ENCODE measurements around the gene TRPC4. TPM values are rescaled to one million over a fixed set of nuclear protein-coding genes. Genes with fewer than 3 reads are reported as not detected.

Gene TRPC4
- total and polyA plus RNA-seq, 7 donors = 0.64 to 11.8 (median 9.4) TPM; not detected in 1

DNA sequence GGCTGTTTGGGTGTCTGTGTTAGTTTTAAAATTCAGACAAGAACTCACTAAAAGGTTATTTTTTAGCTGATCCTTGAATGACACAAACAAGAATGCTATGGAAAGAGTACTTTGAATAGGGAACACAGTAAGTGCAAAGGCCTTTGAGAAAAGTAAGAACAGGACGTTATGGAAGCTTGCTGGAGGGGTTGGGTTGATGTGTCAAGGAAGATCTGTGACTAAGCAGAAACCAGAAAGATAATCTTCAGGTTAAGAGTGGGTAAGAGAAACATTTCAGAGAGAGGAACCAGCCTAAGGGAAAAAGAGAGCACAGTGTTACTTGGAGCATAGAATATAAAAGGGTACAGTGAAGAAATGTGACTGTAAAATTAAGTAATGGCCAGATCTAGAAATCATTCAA is 41.2 kb upstream of the TRPC4 start:
- Histone ChIP-seq H3K4me3 (no peak overlapping the region), H3K4me1 (no peaks in the 10 kb centered on the region), H3K9me3 (no peaks in the 10 kb centered on the region), H3K27me3 (no peaks in the 10 kb centered on the region), H3K36me3 (no peaks in the 10 kb centered on the region), H3K27ac (no peak overlapping the region)
- TF ChIP-seq, protein P1, sequence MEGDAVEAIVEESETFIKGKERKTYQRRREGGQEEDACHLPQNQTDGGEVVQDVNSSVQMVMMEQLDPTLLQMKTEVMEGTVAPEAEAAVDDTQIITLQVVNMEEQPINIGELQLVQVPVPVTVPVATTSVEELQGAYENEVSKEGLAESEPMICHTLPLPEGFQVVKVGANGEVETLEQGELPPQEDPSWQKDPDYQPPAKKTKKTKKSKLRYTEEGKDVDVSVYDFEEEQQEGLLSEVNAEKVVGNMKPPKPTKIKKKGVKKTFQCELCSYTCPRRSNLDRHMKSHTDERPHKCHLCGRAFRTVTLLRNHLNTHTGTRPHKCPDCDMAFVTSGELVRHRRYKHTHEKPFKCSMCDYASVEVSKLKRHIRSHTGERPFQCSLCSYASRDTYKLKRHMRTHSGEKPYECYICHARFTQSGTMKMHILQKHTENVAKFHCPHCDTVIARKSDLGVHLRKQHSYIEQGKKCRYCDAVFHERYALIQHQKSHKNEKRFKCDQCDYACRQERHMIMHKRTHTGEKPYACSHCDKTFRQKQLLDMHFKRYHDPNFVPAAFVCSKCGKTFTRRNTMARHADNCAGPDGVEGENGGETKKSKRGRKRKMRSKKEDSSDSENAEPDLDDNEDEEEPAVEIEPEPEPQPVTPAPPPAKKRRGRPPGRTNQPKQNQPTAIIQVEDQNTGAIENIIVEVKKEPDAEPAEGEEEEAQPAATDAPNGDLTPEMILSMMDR (IDR thresholded peaks at IDR 0.05) = no peak
- TF ChIP-seq EP300 (IDR thresholded peaks at IDR 0.05) (no peak), POLR2AphosphoS5 (IDR thresholded peaks at IDR 0.05) (no peak), POLR2A (IDR thresholded peaks at IDR 0.05) (no peak)
- DNase-seq = no peak
- intact Hi-C loops (cut with DNase I) = no loop called here
- 31 to 49% methylated on average over 1 of the region's 1 CpG for WGBS, 2 donors

DNA sequence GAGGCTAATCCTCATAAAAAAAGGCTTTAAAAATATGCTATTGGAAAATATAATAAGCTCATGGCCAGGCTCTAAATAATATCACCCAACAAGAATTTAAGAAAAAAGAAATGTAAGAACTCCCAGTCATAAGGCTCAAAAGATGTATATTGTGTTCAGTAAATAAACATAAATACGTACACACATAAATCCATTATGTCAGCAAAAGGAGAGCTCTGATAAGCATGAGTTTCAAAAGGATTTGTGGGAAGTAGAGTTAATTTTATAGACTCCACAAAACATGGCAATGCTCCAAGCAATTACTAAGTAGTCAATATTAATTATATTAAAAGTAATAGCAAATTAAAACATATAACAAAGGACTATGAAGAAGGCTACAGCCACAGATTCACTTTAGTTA is 37.3 kb upstream of the TRPC4 start:
- Histone ChIP-seq H3K4me3 (no peak overlapping the region), H3K36me3 (no peaks in the 10 kb centered on the region), H3K27me3 (no peaks in the 10 kb centered on the region), H3K9me3 (no peaks in the 10 kb centered on the region), H3K27ac (no peak overlapping the region), H3K4me1 (no peaks in the 10 kb centered on the region)
- 76 to 83% methylated on average over 1 of the region's 1 CpG for WGBS, 2 donors
- no peak for DNase-seq
- TF ChIP-seq EP300 (IDR thresholded peaks at IDR 0.05) = no peak
- no peak for TF ChIP-seq POLR2AphosphoS5 (IDR thresholded peaks at IDR 0.05)
- TF ChIP-seq, protein P1 (IDR thresholded peaks at IDR 0.05) = no peak
- no peak for TF ChIP-seq POLR2A (IDR thresholded peaks at IDR 0.05)
- intact Hi-C loops (cut with DNase I) = no loop called here

DNA sequence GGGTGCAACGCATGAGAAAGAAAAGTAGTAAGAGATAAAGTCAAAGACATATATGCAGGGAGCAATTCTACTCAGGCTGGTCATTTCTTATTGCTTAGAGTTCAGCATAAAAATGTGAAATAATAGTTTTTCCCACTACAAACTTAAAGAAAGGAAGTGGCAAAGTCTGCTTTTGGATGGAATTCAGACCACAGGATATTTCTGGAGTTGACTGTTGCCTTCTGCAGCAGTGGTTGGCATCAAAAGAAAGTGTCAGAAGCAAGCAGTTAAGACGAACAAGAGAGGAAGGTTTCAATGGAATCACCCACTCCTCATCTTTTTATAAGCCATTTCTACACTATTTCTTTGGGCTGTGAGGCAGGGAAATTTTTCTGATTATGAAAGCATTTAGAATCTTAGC is 36.2 kb upstream of the TRPC4 start:
- no peak for DNase-seq
- Histone ChIP-seq H3K27me3 (no peaks in the 10 kb centered on the region), H3K4me1 (no peaks in the 10 kb centered on the region), H3K9me3 (no peaks in the 10 kb centered on the region), H3K27ac (no peak overlapping the region), H3K4me3 (no peak overlapping the region), H3K36me3 (no peaks in the 10 kb centered on the region)
- intact Hi-C loops (cut with DNase I) = no loop called here
- WGBS, 2 donors = 69 to 73% methylated on average over 2 of the region's 2 CpGs
- no peak for TF ChIP-seq POLR2AphosphoS5 (IDR thresholded peaks at IDR 0.05)
- no peak for TF ChIP-seq EP300 (IDR thresholded peaks at IDR 0.05)
- no peak for TF ChIP-seq POLR2A (IDR thresholded peaks at IDR 0.05)
- TF ChIP-seq, protein P1 (IDR thresholded peaks at IDR 0.05) = no peak

DNA sequence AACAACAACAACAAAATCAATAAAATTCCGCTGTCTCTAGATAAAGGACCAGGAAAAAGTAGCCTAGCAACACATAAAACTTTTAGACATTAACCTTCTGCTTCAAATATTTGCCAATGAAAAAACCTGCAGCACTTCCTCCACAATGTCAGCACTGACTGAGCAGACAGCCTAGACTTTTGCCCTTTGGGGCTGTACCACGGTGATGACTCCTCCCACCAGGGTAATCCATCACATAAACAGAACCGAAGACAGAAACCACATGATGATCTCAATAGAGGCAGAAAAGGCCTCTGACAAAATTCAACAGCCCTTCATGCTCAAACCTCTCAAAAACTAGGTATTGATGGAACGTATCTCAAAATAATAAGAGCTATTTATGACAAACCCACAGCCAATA is 30.2 kb upstream of the TRPC4 start:
- no peak for TF ChIP-seq EP300 (IDR thresholded peaks at IDR 0.05)
- Histone ChIP-seq H3K36me3 (no peaks in the 10 kb centered on the region), H3K27ac (no peak overlapping the region), H3K4me1 (no peaks in the 10 kb centered on the region), H3K4me3 (no peak overlapping the region), H3K9me3 (no peaks in the 10 kb centered on the region), H3K27me3 (no peaks in the 10 kb centered on the region)
- 21 to 42% methylated on average over 4 of the region's 4 CpGs for WGBS, 2 donors
- intact Hi-C loops (cut with DNase I) = no loop called here
- no peak for DNase-seq

DNA sequence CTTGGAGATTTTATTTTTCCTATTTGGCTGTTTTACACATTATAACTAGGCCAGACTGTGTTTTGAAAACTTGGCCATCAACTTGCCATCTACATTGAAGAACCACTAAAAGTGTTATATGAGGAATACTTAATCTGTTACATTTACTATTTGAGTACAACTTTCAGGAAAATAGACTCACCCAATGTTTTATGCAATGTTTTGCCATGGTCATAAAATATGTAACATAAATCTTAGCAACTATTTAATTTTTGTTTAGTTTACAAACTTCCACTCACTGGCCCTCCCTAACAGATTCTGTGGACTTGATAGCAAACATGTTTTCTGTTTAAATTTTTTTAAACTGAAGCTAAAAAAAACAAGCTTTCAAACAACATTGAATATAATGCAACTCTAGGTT is 23.7 kb upstream of the TRPC4 start:
- no peak for TF ChIP-seq POLR2A (IDR thresholded peaks at IDR 0.05)
- no peak for TF ChIP-seq EP300 (IDR thresholded peaks at IDR 0.05)
- peak in 1 of 4 donors; percentile 26 for TF ChIP-seq POLR2AphosphoS5 (IDR thresholded peaks at IDR 0.05)
- TF ChIP-seq, protein P1 (IDR thresholded peaks at IDR 0.05) = no peak
- Histone ChIP-seq H3K4me3 (no peak overlapping the region), H3K27ac (no peak overlapping the region), H3K27me3 (no peaks in the 10 kb centered on the region), H3K9me3 (no peaks in the 10 kb centered on the region), H3K4me1 (no peaks in the 10 kb centered on the region), H3K36me3 (no peaks in the 10 kb centered on the region)
- intact Hi-C loops (cut with DNase I) = no loop called here
- DNase-seq = no peak
